Fibroblast of peridontal ligament (primary cell): ENCODE measurements around the gene CNKSR2.
A peak's percentile ranks its signal among the peaks of the same experiment; 100 is the strongest.

Experiments
- DNase-seq: peaks from one replicate; pipeline ENCODE4 v3.0.0-alpha.2; 2010; ENCODE audit errors: extremely low read depth

Gene CNKSR2

DNA sequence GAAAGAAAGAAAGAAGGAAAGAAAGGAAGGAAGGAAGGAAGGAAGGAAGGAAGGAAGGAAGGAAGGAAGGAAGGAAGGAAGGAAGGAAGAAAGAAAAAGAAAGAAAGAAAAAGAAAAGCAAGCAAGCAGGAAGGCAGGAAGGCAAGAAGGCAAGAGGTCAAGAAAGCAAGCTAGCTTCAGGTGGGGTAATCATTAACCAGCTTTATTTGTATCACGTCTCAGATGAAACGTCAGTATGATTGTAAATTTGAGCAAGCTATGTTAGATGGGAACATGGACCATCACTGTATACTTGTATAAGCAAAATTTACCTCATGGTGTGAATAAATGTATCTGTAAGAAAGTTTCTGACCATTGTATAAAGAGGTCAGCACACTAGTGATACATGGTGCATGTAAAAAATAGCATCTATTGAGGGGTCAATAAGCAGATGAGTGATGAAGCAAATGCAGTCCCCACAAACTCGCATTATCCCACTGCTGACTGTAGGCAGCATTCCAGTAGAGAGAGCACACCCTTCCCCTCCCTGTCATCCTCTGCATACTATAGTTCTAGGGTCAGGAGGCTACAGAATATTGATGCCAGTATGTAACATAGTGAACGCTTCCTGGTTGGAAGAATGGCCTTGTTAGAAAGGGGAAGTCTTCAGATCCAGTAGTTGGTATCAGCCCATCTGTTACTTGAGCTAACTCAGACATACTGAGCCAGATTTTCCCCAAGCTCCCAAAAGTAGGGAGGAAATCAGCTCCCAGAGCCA, 300.4 kb downstream of the CNKSR2 start:
- DNase-seq, result no peak

DNA sequence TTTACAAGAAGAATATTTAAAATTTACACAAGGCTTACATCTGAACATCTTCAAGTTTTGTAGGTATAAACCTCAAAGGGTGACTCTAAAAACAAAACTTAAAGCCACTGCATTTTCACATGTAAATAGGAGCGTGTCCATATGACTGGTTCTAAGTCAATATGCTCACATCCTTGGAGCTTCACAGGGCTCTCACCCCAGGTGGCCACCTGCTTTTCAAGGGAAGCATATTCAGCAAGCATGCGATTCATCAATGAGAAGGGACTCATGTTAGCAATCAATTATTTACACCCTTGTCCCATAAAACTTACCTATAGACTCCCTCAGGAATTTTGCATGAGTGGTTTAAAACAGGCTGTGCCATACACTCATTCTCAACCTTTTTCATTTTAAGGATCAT, 301.7 kb downstream of the CNKSR2 start:
- no peak for DNase-seq

DNA sequence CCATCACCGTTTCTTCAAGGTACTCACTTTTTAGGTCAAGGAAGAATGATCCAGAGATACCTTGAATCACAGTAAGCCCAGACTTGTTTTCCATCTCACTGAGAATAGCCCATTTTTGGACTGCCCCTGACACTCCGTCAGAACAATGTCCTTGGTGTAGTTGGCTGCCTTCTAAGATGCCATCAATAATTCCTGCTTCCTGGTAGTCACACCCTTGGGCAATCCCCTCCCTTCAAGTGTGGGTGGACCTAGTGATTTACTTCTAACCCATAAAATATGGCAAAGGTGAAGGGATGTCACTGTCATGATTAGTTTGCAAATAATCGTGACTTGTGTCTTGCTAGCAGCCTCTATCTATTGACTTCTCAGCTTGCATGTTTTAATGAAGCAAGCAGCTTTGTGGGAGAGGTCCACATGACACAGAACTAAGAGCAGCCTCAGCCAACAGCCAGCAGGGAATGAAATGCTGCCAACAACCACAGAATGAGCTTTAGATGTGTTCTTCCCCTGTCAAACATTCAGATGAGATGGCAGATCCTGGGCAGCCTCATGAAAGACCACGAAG, 303.9 kb downstream of the CNKSR2 start:
- DNase-seq, result no peak

DNA sequence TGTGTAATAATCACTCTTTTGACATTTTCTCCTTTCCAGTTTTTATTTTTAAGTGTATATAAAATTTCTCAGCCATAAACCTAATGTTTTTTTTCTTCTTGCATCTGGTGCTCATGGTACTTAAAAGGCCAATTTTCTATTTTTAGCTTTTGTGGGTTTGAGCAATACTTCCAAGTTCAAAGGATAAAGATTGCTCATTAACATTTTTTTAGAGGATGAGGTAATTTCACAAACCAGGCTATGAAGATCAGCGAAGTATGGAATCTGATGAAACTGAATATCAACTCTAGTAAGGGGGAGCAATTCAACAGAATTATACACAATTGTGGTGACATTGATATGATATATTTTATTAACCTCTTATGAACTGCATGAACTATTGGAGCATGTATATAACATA, 309.7 kb downstream of the CNKSR2 start:
- peak; percentile 76 for DNase-seq

DNA sequence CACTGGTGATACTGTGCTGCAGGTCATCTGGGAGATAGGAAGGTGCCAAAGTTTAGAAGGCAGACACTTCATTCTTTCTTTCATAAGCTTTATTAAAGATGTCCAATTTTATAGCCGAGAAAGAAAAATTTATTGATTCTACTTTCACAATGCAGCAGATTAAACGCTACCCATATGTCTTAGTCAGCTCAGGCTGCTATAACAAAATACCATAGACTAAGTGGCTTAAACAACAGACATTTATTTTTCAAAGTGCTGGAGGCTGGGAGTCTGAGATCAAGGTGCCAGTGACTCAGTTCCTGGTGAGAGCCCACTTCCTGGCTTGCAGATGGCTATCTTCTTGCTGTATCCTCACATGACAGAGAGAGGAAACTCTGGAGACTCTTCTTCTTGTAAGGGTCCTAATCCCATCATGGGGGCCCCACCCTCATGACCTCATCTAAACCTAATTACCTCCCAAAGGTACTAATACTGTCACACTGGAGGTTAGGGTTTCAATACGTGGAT, 317.3 kb downstream of the CNKSR2 start:
- DNase-seq, result no peak

DNA sequence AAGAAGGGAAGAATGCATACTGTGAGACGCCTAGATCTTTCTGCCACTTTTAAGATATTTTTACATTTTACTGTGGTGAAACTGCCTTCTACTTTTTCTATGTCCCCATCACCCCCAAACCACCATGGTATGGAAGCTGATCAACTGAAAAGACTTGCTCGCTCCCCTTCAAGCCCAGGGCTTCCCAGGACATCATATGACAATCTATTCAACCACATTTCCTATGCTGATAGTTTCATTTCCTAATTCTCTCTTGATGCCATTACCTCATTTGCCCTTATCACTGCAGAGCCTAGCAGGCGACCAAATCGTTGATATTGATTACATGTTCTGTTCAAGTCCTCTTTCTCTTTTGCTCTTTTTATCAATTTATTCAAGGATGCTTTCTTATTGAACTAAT, 324.1 kb downstream of the CNKSR2 start:
- DNase-seq, result no peak

DNA sequence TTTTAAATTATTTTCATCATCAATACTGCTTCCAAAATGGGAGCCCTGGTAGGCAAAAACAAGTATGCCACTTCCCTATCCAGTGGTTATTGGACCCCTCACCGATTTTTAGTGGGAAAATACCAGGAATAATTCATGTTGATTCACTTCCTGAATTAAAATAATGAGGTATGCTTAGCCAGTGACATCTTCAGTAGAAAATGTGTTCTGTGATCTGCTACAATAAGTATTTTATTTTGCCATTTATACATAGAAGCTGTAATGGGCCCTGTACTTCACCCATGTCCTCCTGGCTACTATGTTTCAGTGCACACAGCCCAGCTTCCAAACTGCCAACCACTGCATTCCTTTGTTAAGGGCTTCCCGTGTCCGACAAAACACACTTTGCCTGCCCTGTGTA, 324.9 kb downstream of the CNKSR2 start:
- no peak for DNase-seq

DNA sequence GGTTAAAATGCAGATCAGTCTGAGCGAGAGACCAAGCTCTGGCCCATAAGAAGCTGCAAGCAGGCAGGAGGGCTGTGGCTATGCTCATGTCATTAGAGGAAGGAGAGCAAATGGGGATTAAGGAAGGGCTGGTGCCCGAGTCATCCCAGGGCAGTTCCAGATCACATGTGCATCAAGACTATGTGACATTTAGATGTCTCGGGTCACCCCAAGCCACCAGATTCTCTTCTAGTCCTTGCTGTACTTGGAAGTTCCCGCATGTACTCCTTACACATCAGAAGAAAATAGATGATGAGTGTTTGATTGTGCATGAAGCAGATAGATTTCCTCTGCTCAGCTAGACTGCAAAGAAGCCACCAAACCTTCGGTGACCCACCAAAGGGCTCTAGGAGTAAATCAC, 326.1 kb downstream of the CNKSR2 start:
- DNase-seq, result no peak

DNA sequence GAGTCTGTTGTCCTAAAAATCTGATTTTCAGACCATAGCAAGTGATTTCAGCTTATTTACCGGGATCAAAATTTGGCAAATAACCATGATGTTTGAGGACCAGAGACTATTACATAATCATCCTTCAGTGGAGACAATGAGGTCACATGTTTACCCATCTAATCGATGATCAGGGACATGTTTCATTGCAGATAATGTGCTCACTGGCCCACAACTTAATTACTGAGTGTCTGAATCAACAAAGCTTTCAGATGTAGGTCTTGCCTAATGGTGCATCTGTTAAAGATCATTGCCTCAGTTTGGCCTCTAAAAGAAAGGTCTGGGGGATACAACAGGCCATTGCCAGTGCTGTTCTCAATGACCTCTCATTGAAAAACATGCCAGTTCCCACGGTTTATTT, 326.7 kb downstream of the CNKSR2 start:
- no peak for DNase-seq

DNA sequence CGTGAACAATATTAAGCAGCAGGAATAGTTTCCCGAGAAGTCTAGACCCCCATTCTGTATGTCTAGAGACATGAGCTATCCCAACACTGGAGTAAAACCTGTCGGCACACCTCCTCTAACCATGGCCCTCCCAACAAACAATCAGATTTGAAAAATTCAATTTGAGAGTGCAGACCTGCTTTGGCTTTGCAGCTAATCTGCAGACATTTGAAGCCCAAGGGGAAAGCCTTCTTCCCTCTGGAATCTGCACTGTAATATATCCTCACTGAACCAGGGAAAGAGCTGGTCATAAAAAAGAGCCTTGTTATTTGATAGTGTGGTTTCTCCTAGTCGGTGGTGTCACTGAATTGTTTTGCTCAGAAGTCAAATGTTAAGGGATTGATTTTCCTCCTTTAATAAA, 328.5 kb downstream of the CNKSR2 start:
- DNase-seq, result no peak
